GM19043 (cell line): ENCODE results near the gene PRR33.
"Not testable (repeated sequence)": the region's sequence is repeated elsewhere in the genome, so short reads cannot be mapped to it uniquely, and the experiment has no call there.

Experiments used
- ATAC-seq: cut with Tn5 transposase; IDR thresholded peaks from one replicate; pipeline ENCODE4 v1.9.1; 2021; ENCODE audit warnings: low read depth; ENCODE audit not compliant: unreplicated experiment

The PRR33 gene

DNA sequence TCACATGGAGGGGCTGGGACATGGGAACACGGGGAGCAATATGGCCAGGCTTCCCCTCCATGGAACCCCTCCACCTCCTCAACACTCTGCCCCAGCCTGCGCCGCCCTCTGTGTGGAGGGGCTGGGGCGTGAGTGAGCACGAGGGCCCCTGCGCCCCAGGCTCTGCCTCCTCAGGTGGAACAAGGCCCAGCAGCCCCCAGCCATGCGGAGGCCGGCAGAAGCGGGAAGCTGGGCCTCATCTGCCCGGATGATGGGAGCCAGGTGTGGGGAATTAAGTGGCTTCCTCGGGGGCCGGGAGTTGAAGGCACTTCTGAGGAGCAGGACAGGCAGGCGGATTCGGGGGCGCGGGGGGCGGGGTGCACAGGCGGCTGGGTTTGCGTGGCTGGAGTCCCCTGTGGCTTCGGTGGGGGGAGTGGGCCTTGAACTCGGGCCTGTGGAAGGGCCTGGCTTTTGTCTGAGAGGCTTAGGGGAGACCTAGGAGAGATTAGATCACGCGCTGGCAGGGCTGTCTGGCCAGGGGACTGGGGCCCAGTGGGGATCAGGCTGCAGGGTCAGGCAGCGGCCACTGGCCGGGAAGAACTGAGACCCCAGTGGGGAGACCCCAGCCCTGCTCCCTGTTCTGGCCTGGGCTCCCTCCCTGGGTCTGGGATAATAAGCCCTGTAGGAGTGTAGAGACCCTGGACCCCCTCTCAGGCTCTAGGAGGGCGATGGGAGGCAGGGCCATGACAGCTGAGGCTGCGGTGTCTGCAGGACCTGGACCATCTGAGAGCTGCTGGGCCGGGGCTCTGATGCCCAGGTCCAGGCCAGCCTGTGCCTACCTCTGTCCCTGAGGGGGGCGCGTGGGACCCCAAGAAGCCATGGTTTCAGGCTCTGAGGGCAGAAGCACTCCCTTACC, 13.3 kb downstream of the PRR33 start:
- ATAC-seq, result no peak

DNA sequence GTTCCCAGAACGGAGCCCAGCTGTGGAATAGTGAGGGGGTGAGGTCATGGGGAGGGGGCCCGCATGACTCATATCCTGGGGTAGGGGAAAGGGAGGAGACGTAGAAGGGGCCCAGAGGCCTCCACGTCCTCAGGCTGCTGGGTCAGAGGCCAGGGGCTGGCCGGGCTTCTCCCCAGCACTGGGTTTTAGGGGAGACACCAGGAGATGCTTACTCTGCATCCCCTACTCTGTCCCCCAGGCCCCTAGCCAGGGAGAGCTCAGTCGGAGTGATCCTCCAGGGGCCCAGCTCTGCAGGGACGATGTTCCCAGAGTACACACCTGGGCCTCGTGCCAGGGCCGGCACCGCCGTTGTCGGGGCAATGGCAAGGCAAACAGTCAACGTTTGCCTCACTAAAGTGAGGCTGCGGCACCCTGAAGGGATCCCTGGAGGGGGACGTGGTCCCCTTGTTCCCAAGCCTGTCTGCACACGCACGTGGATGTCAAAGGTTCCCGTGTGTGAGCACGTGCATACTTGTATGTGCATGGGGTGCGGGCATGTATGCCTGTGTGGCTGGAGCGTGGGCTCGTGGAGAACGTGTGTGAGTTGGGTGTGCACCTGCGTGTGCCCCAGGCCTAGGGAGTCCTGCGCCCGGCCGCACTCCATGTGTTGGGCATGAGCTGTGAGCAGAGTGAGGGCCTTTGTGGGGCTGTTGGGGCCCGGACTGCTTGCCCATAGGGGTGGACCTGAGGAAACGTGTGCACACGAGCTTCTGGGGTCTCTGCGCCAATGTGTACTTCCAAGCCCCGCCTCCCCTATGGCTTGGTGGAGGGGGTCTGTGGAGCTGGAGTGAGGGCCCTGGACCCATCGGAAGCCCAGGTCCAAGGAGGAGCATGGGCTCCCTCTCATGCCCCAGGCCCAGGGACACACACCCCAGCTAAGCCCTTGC, 14.2 kb downstream of the PRR33 start:
- no peak for ATAC-seq

DNA sequence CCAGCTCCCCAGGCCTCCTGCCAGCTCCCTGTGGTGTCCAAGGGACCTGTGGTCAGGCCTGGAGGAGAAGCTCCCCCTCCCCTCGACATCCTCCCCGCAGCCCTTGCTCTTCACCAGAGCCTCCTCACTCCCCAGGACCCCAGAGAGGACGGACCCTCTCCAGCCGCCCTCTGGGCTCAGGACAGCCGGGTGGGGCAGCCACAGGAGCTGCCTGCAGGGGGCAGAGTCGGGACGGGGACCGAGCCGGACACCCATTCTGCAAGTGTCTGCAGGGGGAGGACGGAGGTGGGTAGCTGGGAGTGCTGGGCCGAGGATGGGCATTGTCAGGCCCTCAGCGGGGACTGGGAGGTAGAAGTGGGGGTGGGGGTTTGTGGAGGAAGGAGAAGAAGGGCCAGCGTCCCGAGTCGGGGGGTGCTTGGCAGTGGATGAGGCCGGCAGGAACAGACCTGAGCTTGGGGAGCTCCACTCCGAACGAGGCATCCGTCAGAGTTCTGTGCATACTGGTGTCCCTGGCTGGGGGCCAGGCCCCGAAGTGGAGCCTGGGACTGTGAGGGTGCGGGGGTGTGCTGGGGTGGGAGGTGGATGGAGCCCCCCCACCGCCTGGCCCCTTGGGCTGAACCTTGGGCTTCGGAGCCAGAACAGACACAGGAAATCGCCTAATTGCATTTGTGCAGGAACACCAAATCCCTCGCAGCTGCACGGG, 15.2 kb downstream of the PRR33 start:
- ATAC-seq, result no peak

DNA sequence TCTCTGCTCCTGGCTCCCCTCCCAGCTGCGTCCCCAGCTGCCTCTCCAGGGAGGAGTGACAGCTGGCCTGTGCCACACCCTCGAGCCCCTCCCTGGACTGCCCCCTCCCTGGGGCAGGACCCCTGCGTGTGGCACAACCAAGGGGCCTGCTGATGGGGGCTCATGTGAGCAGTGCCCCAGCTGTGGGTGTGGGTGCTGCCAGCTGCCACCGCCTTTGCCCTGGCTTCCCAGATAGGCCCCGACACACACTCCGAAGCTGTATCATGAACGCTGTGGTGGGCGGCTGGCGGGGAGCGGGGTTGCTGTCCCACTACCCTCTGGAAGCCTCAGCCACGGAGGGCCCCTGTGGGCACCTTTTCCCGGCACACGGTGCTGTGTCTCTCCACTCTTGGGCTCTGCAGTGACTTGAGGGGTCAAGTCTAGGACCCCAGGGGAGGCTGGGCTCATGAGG, 15.8 kb downstream of the PRR33 start:
- ATAC-seq, result not testable (repeated sequence)

DNA sequence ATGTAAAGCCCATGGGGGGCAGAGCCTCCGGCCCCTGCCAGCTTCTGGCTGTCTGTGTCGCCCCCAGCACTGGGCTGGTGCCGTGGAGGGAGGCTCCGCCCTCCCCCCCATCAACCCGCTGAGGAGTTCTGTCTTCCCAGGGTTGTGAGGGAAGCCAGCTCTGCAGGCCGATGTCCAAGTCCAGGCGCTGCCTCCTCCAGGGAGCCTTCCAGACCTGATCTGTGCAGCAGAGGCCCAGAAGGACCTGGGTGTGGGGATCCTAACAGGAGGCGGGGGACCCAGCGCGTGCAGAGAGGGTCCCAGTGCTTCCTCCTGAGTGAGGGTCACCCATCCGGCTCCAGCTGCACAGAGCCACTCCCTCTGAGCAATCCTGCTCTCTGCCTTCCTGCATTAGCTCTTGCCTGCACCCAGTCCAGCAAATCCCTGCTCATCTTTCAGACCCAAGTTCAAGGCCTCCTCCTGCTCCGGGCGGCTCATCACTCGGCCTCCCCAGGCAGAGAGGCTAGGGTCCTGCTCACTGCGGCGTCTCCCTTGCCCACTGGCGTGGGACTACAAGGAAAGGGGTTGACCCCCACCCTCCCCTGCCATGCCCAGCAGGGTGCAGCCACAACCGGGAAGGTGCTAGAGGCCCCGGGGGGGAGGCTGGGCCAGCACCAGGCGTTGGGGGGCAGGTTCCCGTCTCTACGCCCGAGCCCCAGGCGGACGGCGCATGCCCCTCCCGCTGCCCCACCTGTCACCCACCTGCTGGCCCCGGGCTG, 16.4 kb downstream of the PRR33 start:
- no peak for ATAC-seq

DNA sequence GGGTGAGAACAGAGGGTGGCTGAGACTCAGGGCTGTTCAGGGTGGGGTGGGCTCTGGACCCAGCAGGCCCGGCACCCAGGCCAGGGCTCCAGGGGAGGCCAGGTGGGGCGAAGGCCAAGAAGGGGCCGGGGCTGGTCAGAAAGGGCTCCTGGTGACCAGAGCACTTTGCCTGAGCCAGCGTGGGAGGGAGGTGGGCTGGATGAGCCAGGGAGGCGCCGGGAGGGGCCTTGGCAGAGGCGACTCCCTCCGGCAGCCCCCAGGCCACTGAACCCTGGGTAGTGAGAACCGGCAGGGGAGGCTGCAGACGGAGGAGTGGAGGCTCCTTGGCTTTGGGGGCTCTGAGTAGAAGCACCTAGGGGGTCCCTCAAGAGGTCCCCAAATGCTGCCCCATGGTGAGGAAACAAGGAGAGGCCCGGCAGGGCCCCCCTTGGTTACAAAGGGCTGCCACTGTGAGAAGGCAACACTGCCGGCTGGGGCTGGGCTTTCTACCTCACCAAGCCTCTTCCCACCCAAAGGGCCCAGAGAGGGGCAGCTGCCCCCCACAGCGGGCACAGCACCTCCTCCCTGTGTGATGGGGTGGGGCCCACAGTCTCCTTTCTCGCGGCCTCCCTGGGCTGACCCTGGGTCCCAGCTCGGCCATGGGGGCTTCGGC, 17.1 kb downstream of the PRR33 start:
- not testable (repeated sequence) for ATAC-seq

DNA sequence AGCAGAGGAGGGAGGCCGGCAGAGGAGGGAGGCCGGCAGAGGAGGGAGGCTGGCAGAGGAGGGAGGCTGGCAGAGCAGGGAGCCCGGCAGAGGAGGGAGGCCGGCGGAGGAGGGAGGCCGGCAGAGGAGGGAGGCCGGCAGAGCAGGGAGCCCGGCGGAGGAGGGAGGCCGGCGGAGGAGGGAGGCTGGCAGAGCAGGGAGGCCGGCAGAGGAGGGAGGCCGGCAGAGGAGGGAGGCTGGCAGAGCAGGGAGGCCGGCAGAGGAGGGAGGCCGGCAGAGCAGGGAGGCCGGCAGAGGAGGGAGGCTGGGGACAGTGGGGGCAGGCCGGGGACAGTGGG, 17.9 kb downstream of the PRR33 start:
- ATAC-seq, result not testable (repeated sequence)

DNA sequence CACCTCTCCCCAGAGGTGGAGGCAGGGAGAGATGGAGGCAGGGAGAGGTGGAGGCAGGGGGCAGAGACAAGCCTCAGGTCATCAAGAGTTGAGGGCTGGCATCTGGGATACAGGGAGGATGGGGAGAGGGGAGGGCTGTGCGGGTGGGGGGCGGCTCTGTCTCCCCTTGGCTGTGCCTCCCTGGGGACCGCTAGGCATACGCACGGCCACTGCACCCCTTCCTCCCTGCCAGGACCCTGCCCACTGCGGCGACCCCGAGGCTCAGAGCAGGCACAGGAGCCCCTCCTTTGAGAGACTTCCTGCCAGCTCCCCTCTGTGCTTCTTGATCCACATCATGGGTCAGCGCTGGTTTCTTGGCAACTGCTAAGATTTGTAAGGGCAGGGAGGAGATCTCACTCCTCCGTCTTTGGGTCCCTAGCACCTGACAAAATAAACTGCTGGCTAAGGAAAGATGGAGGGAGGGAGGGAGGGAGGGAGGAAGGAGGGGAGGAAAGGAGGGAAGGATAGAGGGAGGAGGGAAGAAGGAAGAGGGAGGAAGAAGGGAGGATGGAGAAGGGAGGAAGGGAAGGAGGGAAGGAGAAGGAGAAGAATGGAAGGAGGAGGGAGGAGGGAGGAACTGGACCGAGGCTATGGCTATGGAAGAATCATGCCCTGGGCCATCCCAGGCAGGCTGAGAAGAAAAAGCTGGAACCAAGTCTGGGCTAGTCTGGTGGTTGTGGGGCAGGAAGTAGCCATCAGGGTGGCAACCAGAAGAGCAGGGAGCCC, 18.5 kb downstream of the PRR33 start:
- no peak for ATAC-seq

DNA sequence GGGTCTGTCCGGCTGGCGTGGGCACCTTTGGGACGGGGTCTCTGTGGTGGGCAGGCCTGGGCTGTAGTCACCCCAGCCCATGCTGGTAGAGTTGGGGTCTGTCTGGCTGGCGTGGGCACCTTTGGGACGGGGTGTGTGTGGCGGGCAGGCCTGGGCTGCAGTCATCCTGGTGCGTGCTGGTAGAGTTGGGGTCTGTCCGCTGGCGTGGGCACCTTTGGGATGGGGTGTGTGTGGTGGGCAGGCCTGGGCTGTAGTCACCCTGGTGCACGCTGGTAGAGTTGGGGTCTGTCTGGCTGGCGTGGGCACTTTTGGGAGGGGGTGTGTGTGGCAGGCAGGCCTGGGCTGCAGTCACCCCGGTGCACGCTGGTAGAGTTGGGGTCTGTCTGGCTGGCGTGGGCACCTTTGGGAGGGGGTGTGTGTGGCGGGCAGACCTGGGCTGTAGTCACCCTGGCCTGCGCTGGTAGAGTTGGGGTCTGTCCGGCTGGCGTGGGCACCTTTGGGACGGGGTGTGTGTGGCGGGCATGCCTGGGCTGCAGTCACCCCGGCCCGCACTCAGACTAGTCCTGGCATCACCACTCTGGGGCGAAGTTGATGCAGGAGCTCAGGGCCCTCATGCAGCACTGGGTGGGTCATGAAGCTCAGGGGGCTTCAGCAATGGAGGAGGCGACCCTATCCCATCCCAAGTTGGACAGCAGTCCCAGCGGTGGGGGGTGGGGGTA, 19.3 kb downstream of the PRR33 start:
- ATAC-seq, result no peak

DNA sequence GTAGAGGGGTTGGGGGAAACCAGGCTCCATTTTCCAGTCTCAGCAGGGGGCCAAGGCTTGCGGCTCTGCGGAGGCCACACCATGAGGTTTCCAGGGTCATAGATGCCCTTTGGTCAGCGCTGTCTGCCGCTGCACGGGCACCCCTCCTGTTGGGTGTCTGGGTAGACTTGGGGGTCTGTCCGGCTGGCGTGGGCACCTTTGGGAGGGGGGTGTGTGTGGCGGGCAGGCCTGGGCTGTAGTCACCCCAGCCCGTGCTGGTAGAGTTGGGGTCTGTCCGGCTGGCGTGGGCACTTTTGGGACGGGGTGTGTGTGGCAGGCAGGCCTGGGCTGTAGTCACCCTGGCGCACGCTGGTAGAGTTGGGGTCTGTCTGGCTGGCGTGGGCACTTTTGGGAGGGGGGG, 20.2 kb downstream of the PRR33 start:
- ATAC-seq, result no peak

DNA sequence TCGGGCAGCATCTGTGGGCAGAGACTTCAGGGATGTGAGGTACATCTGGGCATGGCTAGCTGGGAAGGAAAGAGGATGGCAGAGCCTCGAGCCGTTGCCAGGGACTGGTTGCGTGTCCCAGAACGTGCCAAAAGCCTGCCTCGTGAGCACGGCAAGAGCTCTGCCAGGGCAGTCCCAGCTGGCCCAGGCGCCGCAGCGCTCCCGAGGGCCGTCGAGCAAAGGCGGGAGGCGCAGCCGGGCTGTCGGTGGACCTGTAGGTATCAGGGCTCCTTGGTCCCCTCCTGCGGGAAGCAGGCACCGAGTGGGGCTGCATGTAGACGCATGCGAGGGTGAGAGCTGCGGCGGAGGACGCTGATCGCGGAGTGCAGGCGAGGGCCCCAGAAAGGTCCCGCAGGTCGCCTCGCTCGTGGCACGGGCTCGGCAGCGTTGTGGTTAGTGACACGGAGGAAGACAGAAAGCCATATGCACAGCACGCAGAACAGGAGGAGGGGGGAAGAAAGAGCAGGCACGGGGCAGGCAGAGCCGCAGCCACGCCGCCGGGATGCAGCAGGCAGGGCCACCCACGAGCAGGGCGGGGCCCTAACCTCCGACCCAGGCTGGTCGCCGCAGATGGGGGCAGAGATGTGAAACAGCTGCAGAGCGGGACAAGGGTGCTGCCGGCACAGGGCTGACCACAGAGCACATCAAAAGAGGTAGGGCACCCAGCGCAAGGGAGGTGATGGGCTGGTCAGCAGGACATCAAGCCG, 20.8 kb downstream of the PRR33 start:
- no peak for ATAC-seq

DNA sequence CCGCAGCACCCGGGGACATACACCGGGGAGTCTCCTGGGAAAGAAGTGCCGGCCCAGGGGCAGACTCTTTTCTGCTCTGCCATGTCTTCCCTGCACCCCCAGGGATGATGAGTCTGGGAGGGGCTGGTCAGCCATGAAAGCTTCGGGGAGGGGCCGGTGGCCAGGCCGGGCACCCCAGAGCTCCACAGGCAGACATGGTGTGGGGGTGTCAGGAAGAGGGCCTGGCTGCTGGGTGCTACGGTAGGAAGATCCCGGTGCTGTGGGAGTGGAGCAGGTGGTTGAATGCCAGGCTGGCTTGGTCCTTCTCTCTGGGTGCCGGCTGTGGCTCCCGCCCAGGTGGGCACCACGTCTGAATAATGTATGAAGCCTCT, 21.4 kb downstream of the PRR33 start:
- ATAC-seq, result no peak

DNA sequence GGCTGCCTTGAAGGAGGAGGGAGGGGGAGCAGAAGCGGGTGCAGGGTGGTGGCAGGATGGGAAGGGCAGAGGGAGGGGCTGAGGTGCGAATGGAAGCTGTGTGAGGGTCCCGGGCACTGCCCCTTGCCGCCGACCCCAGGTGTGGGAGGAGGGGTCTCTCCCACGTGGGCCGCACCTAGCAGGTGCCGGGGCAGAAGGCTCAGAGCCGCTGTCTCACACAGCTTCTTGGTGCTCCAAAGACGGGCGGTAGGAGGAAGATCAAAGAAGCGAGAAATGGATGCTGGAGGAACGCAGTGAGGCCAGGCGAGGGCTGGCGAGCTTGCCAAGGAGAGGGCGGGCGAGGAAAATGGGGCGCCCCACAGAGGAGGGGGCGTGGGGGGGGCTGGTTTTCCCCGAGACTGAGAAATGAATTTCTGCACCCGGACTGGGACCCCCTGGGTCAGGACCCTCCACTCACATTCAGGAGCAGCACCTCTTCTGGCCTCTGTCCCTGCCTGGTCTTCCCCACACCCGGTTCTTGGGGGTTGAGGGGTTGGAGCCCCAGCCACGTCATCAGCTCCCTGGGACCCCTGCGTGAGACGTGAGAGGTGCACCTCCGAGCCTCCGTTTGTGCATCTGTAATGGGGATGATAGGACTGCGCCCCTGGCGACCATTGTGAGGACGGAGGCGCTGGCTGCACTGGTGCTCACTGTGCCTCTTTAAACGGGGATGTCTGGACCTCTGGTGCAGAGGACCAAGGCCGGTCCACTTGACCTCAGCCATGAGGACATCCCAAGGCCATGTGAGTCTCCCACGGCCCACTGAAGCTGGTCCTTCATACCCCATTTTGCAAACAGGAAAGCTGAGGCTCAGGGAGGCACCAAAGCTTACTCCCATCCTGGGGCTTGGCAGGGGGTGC, 22.0 kb downstream of the PRR33 start:
- no peak for ATAC-seq

DNA sequence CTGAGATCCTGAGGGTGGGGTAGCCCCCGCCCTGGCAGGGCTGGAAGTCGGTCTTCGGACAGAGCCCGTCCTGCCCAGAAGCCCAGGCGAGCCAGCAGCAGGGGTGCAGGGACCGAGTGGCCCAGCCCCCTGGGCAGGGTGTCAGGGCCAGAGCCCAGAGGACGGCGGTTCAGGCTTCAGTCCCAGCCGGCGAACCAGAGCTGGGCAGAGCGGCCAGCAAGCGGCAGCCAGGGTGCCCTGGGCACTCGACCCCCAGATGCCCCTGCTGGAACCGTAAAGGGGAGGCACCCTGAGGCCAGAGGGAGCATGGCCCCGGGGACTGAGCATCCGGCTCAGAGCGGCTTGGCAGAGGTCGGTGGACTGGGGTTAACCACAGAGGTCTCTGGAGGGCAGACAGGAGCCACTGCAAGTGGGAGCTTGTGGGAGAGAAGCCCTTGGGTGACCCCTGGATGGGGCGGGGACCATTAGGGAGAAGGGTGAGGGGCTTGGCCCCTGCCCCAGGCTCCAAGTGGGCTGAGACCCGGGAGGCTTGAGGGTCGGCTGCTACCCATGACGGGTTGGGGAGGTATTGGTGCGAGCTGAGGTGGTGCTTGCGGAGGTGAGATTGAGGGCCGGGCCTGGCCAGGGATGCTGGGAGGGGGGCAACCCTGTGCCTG, 22.9 kb downstream of the PRR33 start:
- ATAC-seq, result no peak

DNA sequence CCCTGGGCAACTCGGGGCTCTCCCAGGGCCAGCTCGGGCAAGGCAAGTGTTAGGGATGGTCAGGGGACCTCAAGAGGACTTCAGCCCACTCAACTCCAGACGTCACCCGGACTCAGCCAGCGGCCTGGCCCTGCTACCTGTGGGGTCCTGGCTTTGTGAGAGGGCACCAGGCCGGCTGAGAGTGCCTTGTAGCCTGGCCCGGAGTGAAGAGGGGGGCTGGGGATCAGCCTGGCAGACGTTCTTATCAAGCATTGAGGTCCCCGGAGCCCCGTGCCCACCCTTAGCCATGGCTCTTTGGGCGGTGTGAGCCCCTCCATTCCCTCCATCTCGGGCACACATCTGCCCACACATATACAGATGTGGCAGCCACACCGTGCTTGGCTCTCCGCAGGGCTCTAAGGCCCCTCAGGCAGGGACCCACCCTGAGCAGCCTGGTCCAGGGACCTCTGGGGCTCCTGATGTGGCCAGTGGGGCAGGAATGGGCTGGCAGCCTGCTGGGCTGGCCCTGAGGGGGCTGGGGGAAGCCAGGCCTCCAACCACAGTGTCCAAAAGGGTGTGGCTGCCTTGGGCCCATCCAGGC, 23.5 kb downstream of the PRR33 start:
- ATAC-seq, result no peak

DNA sequence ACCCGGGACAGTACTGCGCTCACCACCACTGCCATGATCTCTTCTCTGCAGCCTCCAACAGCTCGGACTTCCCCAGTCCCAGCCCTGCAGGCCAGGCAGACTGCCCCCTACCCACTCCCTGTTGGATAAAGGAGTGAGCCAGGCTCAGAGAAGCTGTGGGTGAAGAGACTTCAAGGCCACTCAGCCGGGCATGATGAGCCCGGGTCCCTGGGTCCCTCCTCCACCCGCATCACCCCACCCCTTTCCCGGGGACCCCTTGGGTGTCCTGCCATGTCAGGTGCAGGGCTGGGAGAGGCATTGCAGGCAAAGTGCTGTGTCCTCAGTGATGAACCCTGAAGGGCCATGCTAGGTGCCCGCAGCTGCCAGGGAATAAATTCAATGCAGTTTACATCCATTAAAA, 24.3 kb downstream of the PRR33 start:
- no peak for ATAC-seq
